HS-27A (cell line): ENCODE data around the gene SF3B5.
"Not testable (repeated sequence)": the region's sequence is repeated elsewhere in the genome, so short reads cannot be mapped to it uniquely, and the experiment has no call there.

Experiments used
- DNase-seq: peaks from one replicate; pipeline ENCODE4 v3.0.0-alpha.2; 2012; ENCODE audit warnings: low read depth, missing footprints

The SF3B5 gene

GRCh38 chr6:144104898-144105487 lies 9.6 kb upstream of the SF3B5 start:
- peak; percentile 68 for DNase-seq

GRCh38 chr6:144104488-144104887 lies 9.1 kb upstream of the SF3B5 start:
- DNase-seq = no peak

GRCh38 chr6:144103026-144103563 lies 7.7 kb upstream of the SF3B5 start:
- DNase-seq = no peak

GRCh38 chr6:144098993-144099392 lies 3.6 kb upstream of the SF3B5 start:
- DNase-seq = no peak

GRCh38 chr6:144094731-144095133 lies 641 bp downstream of the SF3B5 start:
- DNase-seq = no peak

DNA sequence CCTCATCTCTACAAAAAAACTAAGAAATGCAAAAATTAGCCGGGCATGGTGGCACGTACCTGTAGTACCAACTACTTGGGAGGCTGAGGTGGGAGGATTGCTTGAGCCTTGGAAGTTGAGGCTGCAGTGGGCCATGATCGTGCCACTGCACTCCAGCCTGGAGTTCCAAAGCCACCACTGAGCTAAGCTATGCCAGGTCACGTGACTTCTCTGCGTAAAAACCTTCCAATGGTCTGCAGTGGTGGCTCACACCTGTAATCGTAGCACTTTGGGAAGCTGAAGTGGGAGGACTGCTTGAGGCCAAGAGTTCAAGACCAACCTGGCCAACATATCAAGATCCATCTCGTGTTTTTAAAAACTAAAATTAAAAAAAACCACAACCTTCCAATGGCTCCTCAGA lies 1.7 kb downstream of the SF3B5 start:
- DNase-seq = no peak

DNA sequence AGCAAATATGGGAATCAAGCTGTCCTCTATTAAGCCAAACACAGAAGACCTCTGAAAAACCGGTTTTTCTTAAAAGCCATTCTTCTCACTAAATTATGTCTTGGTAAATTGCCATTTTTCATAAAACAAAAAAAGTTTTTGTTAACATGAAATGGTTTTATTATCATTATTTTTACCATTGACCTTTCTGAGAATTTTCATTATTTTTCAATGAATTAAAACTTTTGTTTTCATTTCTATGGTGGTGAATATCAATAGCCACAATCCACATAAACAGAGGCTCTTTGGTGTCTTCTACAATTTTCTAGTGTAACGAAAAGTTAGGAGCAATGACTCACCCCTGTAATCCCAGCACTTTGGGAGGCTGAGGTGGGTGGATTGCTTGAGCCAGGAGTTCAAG lies 2.1 kb downstream of the SF3B5 start:
- no peak for DNase-seq

DNA sequence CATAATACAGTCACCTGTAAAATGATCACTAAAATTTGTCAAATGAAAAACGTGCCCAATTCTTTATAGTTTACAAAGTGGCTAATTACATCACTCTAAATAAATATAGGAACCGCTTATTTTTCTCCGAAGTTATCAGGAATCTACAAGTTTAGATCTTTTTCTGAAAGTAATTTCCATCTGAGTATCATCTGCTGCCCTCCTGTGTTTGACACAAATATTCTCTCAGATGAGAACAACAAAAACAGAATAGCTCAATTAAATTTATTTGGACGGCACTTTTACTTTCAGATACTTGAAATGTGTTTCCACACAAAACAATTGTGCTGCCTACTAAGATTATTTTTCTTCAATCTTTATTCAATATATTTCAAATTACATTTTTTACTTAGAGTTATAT lies 5.0 kb downstream of the SF3B5 start:
- no peak for DNase-seq

GRCh38 chr6:144087789-144088426 lies 7.5 kb downstream of the SF3B5 start:
- DNase-seq = no peak

DNA sequence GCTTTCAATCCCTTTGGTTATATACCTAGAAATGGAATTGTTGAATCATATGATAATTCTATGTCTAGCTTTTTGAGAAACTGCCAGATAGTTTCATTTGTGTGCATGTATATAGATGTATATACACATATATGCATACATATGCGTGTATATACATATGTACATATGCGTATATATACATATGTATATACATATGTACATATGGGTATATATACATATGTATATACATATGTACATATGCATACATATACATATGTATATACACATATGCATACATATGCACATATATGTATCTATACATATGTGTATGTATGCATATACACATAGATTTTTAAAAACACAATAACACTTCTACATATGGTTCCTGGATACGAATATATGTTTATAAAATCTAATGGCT lies 8.4 kb downstream of the SF3B5 start:
- DNase-seq = no peak

DNA sequence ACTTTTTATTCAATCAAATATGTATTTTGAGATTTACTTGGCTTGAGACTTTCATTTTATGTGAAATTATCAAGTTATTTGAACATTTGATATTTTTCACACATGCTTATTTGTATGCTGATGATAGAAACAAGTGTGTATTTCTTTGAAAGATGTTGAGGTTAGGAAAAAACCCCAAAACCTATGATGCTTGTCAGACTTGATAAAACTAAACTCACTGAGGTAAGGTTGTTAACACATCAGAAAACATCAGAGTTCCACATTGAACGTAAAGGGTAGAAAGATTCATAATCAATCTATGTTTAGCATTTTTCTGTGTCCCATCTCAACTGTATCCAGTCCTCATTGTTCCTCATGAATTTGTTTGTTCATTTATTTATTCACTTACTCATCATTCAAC lies 12.2 kb downstream of the SF3B5 start:
- DNase-seq = no peak

DNA sequence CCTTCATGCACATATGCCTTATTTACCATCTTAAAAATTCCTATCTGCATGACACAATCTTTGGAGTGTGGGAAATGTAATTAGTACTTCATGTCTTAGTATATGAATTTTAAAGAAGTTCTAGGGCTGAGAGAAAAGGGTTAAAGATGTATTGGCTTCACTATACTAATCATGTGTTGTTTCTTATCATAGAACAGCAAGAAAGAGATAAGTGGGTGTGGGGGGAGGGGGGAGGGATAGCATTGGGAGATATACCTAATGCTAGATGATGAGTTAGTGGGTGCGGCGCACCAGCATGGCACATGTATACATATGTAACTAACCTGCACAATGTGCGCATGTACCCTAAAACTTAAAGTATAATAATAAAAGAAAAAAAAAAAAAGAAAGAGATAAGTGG lies 13.0 kb downstream of the SF3B5 start:
- DNase-seq = not testable (repeated sequence)

DNA sequence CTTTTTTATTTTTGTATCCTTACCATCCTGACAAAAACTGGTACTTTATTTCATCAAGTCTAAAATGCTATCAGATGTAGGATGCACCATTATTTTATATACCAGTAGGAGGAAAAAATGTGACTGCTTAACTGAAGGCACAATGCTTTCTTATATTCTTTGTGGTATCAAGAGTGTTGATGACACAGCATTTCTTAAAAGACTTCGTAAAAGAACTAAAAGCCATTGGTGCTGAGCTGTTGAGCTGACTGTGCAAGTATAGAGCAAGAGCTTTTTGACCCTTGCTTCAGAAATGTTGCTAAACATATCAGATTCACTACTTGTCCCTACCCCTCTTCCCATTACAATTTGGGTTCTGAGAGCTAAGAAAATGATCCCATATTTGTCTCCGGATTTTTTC lies 17.5 kb downstream of the SF3B5 start:
- no peak for DNase-seq

- no peak for DNase-seq
These were observed 19.5 kb downstream of the SF3B5 start for GRCh38 chr6:144075875-144076274.

GRCh38 chr6:144075187-144075586 lies 20.2 kb downstream of the SF3B5 start:
- no peak for DNase-seq

- no peak for DNase-seq
These were observed 22.3 kb downstream of the SF3B5 start for GRCh38 chr6:144073024-144073423.

DNA sequence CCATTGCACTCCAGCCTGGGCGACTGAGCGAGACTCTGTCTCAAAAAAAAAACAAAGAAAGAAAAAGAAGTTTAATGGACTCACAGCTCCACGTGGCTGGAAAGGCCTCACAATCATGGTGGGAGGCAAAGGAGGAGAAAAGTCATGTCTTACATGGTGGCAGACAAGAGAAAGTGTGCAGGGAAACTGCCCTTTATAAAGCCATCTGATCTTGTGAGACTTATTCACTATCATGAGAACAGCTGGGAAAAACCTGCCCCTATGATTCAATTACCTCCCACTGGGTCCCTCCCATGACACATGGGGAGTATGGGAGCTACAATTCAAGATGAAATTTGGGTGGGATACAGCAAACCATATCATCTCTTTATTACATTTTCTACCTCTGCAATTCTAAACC lies 25.9 kb downstream of the SF3B5 start:
- DNase-seq = no peak

DNA sequence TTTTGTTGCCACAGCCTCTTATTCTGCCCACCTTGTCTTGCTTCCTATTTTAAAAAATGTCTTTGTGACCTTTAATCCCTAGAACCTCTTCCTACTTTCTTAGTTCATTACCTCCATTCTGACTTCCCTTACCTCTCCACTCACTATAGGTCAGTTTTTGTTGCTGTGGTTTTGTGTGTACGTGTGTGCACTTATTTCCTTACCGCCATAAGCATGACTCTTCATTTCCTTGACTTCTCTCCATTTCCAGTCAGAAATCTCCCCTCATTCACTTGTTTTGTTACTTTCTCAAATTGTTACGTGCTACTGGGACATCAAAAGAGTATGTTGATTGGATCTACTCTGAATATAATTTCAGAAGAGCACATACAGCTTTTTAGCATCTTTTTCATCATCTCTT lies 26.6 kb downstream of the SF3B5 start:
- DNase-seq = no peak

DNA sequence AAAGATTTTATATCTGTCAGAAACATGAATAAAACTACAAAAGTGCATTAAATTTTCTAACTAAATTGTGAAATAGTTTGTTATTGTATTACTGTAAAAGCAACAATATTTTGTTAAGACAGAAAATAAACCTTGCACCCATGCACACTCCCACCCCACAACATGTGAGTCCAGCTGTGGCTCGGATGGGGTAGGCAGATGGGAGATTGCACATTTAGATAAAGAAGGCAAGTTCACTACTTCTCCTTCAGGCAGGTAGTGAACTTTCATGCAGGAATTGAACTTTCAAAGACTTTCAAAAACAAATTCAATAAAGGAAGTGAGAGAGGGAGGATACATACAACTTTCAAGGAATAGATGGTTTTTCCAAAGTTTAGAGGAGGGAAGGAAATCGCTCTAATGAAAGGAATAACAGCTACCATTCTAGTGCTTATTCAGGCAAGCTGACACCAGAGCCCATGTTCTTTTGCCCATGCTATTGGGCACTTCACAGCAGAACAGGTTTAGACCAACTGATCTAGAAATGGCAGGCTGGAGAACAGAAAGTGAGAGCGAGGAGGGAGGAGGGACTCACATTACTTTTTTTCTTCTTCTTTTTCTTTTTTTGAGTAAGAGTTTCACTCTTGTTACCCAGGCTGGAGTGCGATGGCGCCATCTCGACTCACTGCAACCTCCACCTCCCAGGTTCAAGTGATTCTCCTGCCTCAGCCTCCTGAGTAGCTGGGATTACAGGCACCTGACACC lies 28.5 kb downstream of the SF3B5 start:
- DNase-seq = no peak

DNA sequence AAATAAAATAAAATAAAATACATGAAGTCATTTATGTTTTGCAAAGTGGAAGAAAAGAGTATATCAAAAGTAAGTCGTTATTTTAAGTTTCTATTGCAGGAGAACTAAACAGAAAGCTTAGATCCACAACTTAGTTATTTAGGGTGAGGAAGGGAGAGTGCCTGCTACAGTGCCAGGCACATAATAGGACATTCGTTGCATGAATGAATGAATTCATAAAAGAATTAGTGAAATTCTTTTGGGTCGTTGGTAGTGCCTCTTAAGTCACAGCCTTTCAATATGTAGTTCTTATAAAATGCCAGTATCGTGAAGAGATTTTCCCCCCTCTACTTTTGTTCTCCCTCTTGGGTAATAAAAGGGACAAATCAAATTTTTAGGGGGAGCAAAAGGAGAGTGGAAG lies 29.1 kb downstream of the SF3B5 start:
- DNase-seq = no peak

DNA sequence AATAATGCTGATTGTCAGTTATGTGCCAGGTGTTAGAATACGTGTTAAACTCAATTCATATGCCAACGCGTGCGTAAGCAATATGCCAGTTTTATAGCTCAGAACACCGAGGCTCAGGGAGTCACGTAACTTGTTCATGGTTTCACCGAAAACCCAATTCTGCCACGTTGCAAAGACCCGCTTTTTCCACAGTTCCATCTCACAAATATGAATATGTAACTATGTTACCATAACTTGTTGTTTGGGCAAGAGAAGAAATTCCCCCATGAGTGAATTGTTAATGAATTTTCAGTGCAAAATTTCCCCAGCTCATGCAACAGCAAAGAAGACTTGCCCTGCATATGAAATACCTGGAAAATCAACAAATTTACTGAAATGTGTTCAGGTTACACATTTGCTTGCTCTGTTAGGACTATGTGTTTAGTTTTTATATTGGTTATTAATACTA lies 30.1 kb downstream of the SF3B5 start:
- no peak for DNase-seq

DNA sequence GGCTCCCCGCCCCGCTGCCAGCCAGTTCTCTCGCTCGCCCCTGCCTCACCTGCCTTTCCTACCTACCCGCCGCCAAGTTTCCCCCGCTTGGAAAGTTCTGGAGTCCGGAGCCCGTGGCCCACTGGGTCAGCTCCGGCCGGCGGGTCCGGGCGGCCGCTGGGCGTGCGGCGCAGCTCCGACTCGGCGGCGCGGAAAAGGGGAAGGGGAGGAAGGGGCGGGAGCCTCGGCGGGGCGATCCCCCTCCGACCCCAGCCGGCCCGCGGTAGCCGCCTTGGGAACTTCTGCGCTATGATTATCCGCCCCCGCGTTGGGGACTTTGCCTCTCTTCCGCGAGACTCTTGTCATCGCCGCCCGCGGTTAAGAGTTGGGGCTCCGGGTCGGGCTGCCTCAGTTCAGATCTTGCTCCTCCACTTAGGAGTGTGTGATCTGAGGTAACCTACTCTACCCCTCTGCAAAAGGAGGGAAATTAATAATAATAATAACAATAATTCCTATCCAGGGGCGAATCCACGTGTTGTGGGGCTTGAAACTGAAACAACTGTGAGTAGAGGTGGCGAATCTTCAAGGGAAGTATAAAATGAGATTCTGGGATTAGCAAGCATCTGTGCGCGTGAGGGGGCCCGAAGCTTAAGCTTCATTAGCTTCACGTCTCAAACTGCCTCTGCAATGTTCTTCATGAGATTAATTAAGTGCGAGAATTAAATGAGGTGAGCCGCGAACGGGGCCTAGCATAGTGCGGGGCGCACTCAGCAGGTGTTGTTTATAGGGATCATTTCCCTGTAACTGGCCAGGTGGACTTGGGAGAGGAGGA lies 30.8 kb downstream of the SF3B5 start:
- DNase-seq = no peak
